ENCODE measurements around the gene ABHD16B. TPM values are rescaled to one million over a fixed set of nuclear protein-coding genes. Genes with fewer than 3 reads are reported as not detected.

Gene ABHD16B
- total RNA-seq, 1 experiment from 2014 or later: not detected

DNA sequence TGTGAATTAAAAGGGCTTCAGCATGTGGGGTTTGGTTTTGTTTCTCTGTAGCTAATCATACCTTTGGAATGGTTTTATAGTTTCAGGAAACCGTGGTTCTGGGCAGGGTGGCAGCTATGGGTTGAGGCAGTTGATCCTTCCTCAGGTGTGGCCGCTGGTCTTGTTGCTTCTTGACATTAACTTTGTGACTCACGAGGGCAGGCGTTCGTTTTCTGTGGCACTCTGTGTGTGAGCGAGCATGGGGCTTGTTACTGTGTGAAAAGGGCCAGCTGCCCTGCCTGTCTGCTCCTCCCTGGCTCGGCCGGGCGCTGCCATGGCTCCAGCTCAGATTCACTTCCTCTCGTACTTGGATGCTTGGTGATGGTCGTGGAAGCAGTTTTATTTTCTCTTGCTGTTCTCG, 49.9 kb downstream of the ABHD16B start:
- DNase-seq (ENCODE audit: low read depth): peak; percentile 80
- in situ Hi-C loops (cut with HindIII; ENCODE audit: low pct_unique_long_range_greater_than_20kb, low sequenced_read_pairs): no loop called here

Other genes with a start within 250 kb of the ABHD16B start
- gene GMEB2, start 234.4 kb upstream of the ABHD16B start, total RNA-seq (2014; rRNA removed; shearing (Covaris generic); ENCODE audit: low replicate concordance): 9.6 and 18.1 TPM in 2 replicates
- 70.6 and 73.0 TPM in 2 replicates for gene STMN3, start 208.1 kb upstream of the ABHD16B start, total RNA-seq (2014; rRNA removed; shearing (Covaris generic); ENCODE audit: low replicate concordance)
- 12.5 and 13.6 TPM in 2 replicates for gene RTEL1, start 203.2 kb upstream of the ABHD16B start, total RNA-seq (2014; rRNA removed; shearing (Covaris generic); ENCODE audit: low replicate concordance)
- 1.5 TPM in 1 of 2 replicates, not detected in the other for gene TNFRSF6B, start 164.8 kb upstream of the ABHD16B start, total RNA-seq (2014; rRNA removed; shearing (Covaris generic); ENCODE audit: low replicate concordance)
- gene ARFRP1, start 153.5 kb upstream of the ABHD16B start, total RNA-seq (2014; rRNA removed; shearing (Covaris generic); ENCODE audit: low replicate concordance): 57.0 and 69.7 TPM in 2 replicates
- gene ZGPAT, start 153.5 kb upstream of the ABHD16B start, total RNA-seq (2014; rRNA removed; shearing (Covaris generic); ENCODE audit: low replicate concordance): 44.3 and 49.9 TPM in 2 replicates
- gene LIME1, start 124.8 kb upstream of the ABHD16B start, total RNA-seq (2014; rRNA removed; shearing (Covaris generic); ENCODE audit: low replicate concordance): 6.0 and 17.5 TPM in 2 replicates
- gene SLC2A4RG, start 121.7 kb upstream of the ABHD16B start, total RNA-seq (2014; rRNA removed; shearing (Covaris generic); ENCODE audit: low replicate concordance): 166 and 300 TPM in 2 replicates
- gene ZBTB46, start 30.2 kb upstream of the ABHD16B start, total RNA-seq (2014; rRNA removed; shearing (Covaris generic); ENCODE audit: low replicate concordance): 9.6 and 10.4 TPM in 2 replicates
- gene TPD52L2, start 3.8 kb downstream of the ABHD16B start, total RNA-seq (2014; rRNA removed; shearing (Covaris generic); ENCODE audit: low replicate concordance): 189 TPM in 2 replicates
- 60.9 and 69.2 TPM in 2 replicates for gene DNAJC5, start 33.6 kb downstream of the ABHD16B start, total RNA-seq (2014; rRNA removed; shearing (Covaris generic); ENCODE audit: low replicate concordance)
- gene UCKL1, start 94.9 kb downstream of the ABHD16B start, total RNA-seq (2014; rRNA removed; shearing (Covaris generic); ENCODE audit: low replicate concordance): 31.0 and 46.9 TPM in 2 replicates
- 5.8 and 6.6 TPM in 2 replicates for gene ZNF512B, start 108.4 kb downstream of the ABHD16B start, total RNA-seq (2014; rRNA removed; shearing (Covaris generic); ENCODE audit: low replicate concordance)
- 0.95 and 1.2 TPM in 2 replicates for gene SAMD10, start 118.1 kb downstream of the ABHD16B start, total RNA-seq (2014; rRNA removed; shearing (Covaris generic); ENCODE audit: low replicate concordance)
- gene PRPF6, start 119.6 kb downstream of the ABHD16B start, total RNA-seq (2014; rRNA removed; shearing (Covaris generic); ENCODE audit: low replicate concordance): 126 and 130 TPM in 2 replicates
- gene C20orf204, start 174.7 kb downstream of the ABHD16B start, total RNA-seq (2014; rRNA removed; shearing (Covaris generic); ENCODE audit: low replicate concordance): 1.6 TPM in 1 of 2 replicates, not detected in the other
- 0.37 TPM in 1 of 2 replicates, not detected in the other for gene SOX18, start 188.1 kb downstream of the ABHD16B start, total RNA-seq (2014; rRNA removed; shearing (Covaris generic); ENCODE audit: low replicate concordance)
- gene TCEA2, start 201.7 kb downstream of the ABHD16B start, total RNA-seq (2014; rRNA removed; shearing (Covaris generic); ENCODE audit: low replicate concordance): 62.0 and 90.0 TPM in 2 replicates
- gene RGS19, start 218.0 kb downstream of the ABHD16B start, total RNA-seq (2014; rRNA removed; shearing (Covaris generic); ENCODE audit: low replicate concordance): 35.7 and 47.6 TPM in 2 replicates
- gene OPRL1, start 218.6 kb downstream of the ABHD16B start, total RNA-seq (2014; rRNA removed; shearing (Covaris generic); ENCODE audit: low replicate concordance): 0.38 and 0.84 TPM in 2 replicates
- 14.4 and 25.2 TPM in 2 replicates for gene LKAAEAR1, start 222.9 kb downstream of the ABHD16B start, total RNA-seq (2014; rRNA removed; shearing (Covaris generic); ENCODE audit: low replicate concordance)
- gene NPBWR2, start 246.1 kb downstream of the ABHD16B start, total RNA-seq (2014; rRNA removed; shearing (Covaris generic); ENCODE audit: low replicate concordance): not detected in 2 replicates

Data from Caki2 (cell line).